Esophagus muscularis mucosa (tissue), 4 donors: ENCODE results near the gene SRD5A1.

Experiments
- CTCF ChIP-seq, 3 experiments: fragments of 200-600 bp in 2 of 3; fragments of 450-650 bp in 1 of 3; sonication (generic) in 2 of 3; IDR thresholded peaks; one replicate each; pipeline ENCODE4 v1.5.1; 2017 to 2019; ENCODE audit warnings: antibody characterized with exemption in 3 of 3, mild to moderate bottlenecking in 2 of 3, moderate library complexity in 1 of 3
- EP300 ChIP-seq: sonication (generic); formaldehyde crosslinking; IDR thresholded peaks from one replicate; pipeline ENCODE4 v1.6.1; 2017; ENCODE audit warnings: antibody characterized with exemption
- POLR2AphosphoS5 ChIP-seq, 2 donors: sonication (generic); formaldehyde crosslinking; IDR thresholded peaks; one replicate each; pipeline ENCODE4 v1.6.1; 2017; ENCODE audit warnings: antibody characterized with exemption in 2 of 2

GRCh38 chr5:6723122-6723815 lies 90.0 kb downstream of the SRD5A1 start:
- TF ChIP-seq POLR2AphosphoS5 (IDR thresholded peaks at IDR 0.05) (no peak), CTCF (IDR thresholded peaks at IDR 0.05) (no peak), EP300 (no peak)
